GM18868 (cell line): Measurements from ENCODE around the gene RPP25L.

Experiments used
- ATAC-seq: cut with Tn5 transposase; IDR thresholded peaks from one replicate; pipeline ENCODE4 v1.9.1; 2021; ENCODE audit warnings: mild to moderate bottlenecking, moderate library complexity; ENCODE audit not compliant: unreplicated experiment

The RPP25L gene

DNA sequence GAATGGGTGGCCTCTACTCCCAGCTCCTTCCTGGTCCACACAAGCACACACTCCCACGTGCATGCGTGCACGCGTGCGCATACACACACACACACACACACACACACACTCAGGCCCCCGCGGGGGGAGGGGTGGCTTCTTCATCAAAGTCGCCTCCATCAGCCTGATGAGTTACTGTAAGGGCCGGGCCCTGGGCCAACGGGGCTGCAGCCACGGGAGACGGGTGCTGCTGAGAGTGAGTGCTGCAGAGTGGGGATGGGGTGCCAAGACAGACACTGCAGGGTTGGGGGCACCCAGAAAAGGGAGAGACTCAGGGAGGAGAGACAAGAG lies 40.5 kb downstream of the RPP25L start:
- ATAC-seq = no peak

- ATAC-seq = no peak
Measured at GRCh38 chr9:34570809-34571480, 41.0 kb downstream of the RPP25L start.

GRCh38 chr9:34570376-34570775 lies 41.5 kb downstream of the RPP25L start:
- ATAC-seq = no peak

DNA sequence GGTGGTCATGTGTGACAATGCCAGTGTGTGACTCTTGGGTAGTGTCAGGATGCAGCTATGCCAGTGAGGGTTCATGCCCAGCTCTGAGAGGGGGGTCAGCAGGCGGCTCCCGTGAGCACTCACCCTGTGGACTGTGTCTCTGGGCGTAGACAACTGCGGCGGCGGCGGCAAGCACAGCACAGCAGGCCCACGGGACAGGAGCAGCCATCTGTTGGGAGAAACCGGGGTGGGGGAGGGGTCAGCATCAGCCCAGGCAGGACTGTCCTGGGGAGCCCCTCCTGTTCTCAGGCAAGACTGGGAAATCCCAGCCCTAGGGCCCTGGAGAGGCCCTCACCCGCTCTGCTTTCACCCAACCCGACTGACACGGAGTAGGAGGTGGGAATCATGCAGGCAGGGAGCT lies 43.1 kb downstream of the RPP25L start:
- ATAC-seq = no peak

- ATAC-seq = no peak
Measured at GRCh38 chr9:34568133-34568532, 43.8 kb downstream of the RPP25L start.

- no peak for ATAC-seq
Measured at GRCh38 chr9:34566972-34567371, 44.9 kb downstream of the RPP25L start.

DNA sequence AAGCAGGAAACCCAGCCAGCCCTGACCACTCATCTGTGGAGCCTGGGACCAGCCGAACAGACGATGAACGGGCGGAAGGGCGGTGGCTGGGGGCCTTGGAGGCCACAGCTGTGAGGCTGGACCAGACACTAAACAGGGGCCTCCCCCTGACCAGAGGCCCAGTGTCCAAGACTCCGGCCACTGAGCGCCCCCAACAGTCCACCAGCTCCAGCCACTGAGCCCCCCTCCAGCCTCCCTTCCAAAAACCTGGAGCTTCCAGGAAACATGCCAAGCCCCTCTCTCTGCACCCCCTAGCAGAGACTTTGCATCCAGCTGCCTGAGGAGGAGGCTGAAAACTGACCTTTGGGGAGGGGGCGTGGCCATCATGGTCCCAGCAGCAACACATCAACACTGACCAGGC lies 45.6 kb downstream of the RPP25L start:
- no peak for ATAC-seq

GRCh38 chr9:34565856-34566255 lies 46.0 kb downstream of the RPP25L start:
- no peak for ATAC-seq

- no peak for ATAC-seq
Measured at GRCh38 chr9:34564617-34565016, 47.3 kb downstream of the RPP25L start.

- ATAC-seq = no peak
Measured at GRCh38 chr9:34563262-34563661, 48.6 kb downstream of the RPP25L start.

DNA sequence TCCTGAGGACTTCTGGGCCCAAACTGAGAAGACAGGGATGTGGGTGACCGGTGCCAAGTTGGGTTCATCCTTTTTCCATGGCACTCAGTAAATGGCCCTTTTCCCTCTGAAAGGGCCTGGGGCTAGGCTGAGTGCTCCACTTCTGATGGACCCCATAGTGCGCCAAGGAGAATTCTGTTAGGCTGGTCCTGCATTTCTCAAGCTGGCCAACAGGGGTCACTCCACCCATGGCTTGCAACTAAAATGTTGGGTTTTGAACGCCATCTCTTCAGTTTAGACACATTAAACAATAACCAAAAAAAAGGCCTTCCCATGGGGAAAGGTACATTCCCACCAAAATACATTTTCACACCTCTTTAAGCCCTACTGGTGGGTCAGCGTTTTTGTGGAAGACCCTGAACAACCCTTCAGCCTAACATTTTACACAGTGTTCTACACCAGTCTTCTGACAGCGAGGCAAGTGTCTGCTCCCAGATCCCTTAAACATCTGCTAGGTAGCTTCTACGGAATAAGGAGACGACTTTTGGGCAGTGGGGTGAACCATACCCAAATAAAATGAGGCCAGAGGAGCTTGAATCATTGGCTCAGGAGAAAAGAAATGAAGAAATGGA lies 49.7 kb downstream of the RPP25L start:
- ATAC-seq = no peak

- no peak for ATAC-seq
Measured at GRCh38 chr9:34560599-34561214, 51.2 kb downstream of the RPP25L start.
